Panc1 (cell line): ENCODE measurements around the gene EHHADH. TPM values are rescaled to one million over a fixed set of nuclear protein-coding genes. Genes with fewer than 3 reads are reported as not detected.

ENCODE experiments used
- ATAC-seq: fragments of 200-7000 bp; cut with Tn5 transposase; 2 replicates; pipeline ENCODE4 v1.9.1; 2020; ENCODE audit warnings: mild to moderate bottlenecking, moderate library complexity
- BruUV-seq: library from RNA; stranded (reverse); fragments of 400-500 nt; replicated peaks from 2 replicates; lab custom pipeline; 2021; lab: Mats Ljungman, UMichigan
- CTCF ChIA-PET: fragments of 300-600 bp; sonication (Branson Sonifier 250); formaldehyde crosslinking; loops from one replicate; lab custom pipeline; 2022; ENCODE audit warnings: antibody characterized with exemption; lab: Charles Lee
- POLR2A ChIA-PET: fragments of 300-600 bp; sonication (Branson Sonifier 250); formaldehyde crosslinking; loops from one replicate; lab custom pipeline; 2022; ENCODE audit warnings: antibody characterized with exemption; lab: Charles Lee
- DNase-seq: peaks from one replicate; pipeline ENCODE4 v3.0.0-alpha.2; 2010; ENCODE audit warnings: low read depth, low spot score
- H3K27ac ChIP-seq: 2 replicates; pipeline ENCODE4 v1.5.1; 2011; ENCODE audit warnings: mild to moderate bottlenecking, low read length, inconsistent platforms
- H3K27me3 ChIP-seq: fragments of 200-500 bp; sonication (Bioruptor generic); 2 replicates; pipeline ENCODE4 v1.6.0; 2014; ENCODE audit warnings: low read length, inconsistent platforms; ENCODE audit not compliant: control insufficient read depth, insufficient read depth
- H3K36me3 ChIP-seq: fragments of 200-500 bp; sonication (Bioruptor generic); 2 replicates; pipeline ENCODE4 v1.5.1; 2014; ENCODE audit warnings: inconsistent platforms, mild to moderate bottlenecking, low read length, moderate library complexity; ENCODE audit not compliant: control insufficient read depth, insufficient read depth
- H3K4me1 ChIP-seq: 2 replicates; pipeline ENCODE4 v1.5.1; 2011; ENCODE audit warnings: inconsistent platforms, mild to moderate bottlenecking, low read length, moderate library complexity; ENCODE audit not compliant: control insufficient read depth, insufficient read depth
- H3K4me3 ChIP-seq, 2 experiments: 2 replicates each; pipeline ENCODE4 v1.5.1; 2011 to 2012; ENCODE audit warnings: low read depth in 2 of 2, low read length in 2 of 2, mild to moderate bottlenecking in 2 of 2, inconsistent platforms in 1 of 2, moderate library complexity in 1 of 2
- H3K9me3 ChIP-seq: fragments of 200-500 bp; sonication (Bioruptor generic); 2 replicates; pipeline ENCODE4 v1.5.1; 2014; ENCODE audit warnings: low read depth, mild to moderate bottlenecking, inconsistent platforms, low read length, moderate library complexity; ENCODE audit not compliant: control insufficient read depth, insufficient read depth
- POLR2AphosphoS5 ChIP-seq: IDR thresholded peaks from 2 replicates; pipeline ENCODE4 v1.6.1; 2012; ENCODE audit warnings: mild to moderate bottlenecking, low read depth, low read length, moderate library complexity
- REST ChIP-seq, 2 experiments: IDR thresholded peaks; 2 replicates each; pipeline ENCODE4 v1.6.1; 2011 to 2012; ENCODE audit warnings: low read depth in 2 of 2, control low read depth in 1 of 2, low read length in 1 of 2, mild to moderate bottlenecking in 1 of 2, moderate library complexity in 1 of 2; ENCODE audit not compliant: insufficient read depth in 1 of 2
- SIN3A ChIP-seq: IDR thresholded peaks from 2 replicates; pipeline ENCODE4 v1.6.1; 2012; ENCODE audit warnings: low read depth, mild to moderate bottlenecking, low read length, moderate library complexity, borderline replicate concordance; ENCODE audit not compliant: insufficient read depth
- TCF7L2 ChIP-seq: IDR thresholded peaks from 2 replicates; pipeline ENCODE4 v1.6.1; 2011; ENCODE audit warnings: mild to moderate bottlenecking, low read depth, low read length, inconsistent platforms
- in situ Hi-C: cut with HindIII; loops from 2 replicates; pipeline ENCODE4 v1.10.0; 2016; ENCODE audit warnings: low sequenced_read_pairs, low pct_unique_long_range_greater_than_20kb
- intact Hi-C: fragments of 100-400 bp; cut with micrococcal nuclease; formaldehyde crosslinking; loops from one replicate; pipeline ENCODE4 v1.10.0; 2022; ENCODE audit not compliant: unreplicated experiment
- total RNA-seq: library from RNA; stranded (reverse); gene quantifications from one replicate; pipeline ENCODE4 v1.2.1, GENCODE V29; 2021; ENCODE audit not compliant: unreplicated experiment
- TF ChIP-seq, protein P1 (sequence below): fragments of 450-650 bp; IDR thresholded peaks from 2 replicates; pipeline ENCODE4 v1.5.1; 2017; ENCODE audit warnings: mild to moderate bottlenecking

EHHADH gene
- total RNA-seq, 1 experiment from 2014 or later, result 7.8 TPM

- CTCF ChIA-PET, result no interaction called here
- BruUV-seq, result no TSS peak
- no peak for TF ChIP-seq TCF7L2
- no peak for TF ChIP-seq POLR2AphosphoS5
- TF ChIP-seq SIN3A, result no peak
- TF ChIP-seq REST (IDR thresholded peaks at IDR 0.05; ENCODE audit: insufficient read depth in 1 of 2, low read depth in 2 of 2, low read length in 1 of 2), result no peak
- TF ChIP-seq, protein P1, sequence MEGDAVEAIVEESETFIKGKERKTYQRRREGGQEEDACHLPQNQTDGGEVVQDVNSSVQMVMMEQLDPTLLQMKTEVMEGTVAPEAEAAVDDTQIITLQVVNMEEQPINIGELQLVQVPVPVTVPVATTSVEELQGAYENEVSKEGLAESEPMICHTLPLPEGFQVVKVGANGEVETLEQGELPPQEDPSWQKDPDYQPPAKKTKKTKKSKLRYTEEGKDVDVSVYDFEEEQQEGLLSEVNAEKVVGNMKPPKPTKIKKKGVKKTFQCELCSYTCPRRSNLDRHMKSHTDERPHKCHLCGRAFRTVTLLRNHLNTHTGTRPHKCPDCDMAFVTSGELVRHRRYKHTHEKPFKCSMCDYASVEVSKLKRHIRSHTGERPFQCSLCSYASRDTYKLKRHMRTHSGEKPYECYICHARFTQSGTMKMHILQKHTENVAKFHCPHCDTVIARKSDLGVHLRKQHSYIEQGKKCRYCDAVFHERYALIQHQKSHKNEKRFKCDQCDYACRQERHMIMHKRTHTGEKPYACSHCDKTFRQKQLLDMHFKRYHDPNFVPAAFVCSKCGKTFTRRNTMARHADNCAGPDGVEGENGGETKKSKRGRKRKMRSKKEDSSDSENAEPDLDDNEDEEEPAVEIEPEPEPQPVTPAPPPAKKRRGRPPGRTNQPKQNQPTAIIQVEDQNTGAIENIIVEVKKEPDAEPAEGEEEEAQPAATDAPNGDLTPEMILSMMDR, result no peak
Observed at GRCh38 chr3:185279587-185280138, 25.8 kb upstream of the EHHADH start.

GRCh38 chr3:185276415-185276814 is 22.6 kb upstream of the EHHADH start:
- no peaks in the 10 kb centered on the region for H3K4me1 ChIP-seq
- POLR2A ChIA-PET, result no interaction called here
- BruUV-seq, result no TSS peak
- no peaks in the 10 kb centered on the region for H3K36me3 ChIP-seq
- DNase-seq (no peak), ATAC-seq (no peak)
- H3K9me3 ChIP-seq, result no peaks in the 10 kb centered on the region
- H3K27ac ChIP-seq, result no peak overlapping the region
- CTCF ChIA-PET, result no interaction called here
- peaks cover 13% of the 10 kb centered on the region for H3K27me3 ChIP-seq
- intact Hi-C loops (no loop called here), in situ Hi-C loops (no loop called here)
- no peak overlapping the region for H3K4me3 ChIP-seq
- TF ChIP-seq TCF7L2, result no peak
- no peak for TF ChIP-seq REST (IDR thresholded peaks at IDR 0.05; ENCODE audit: insufficient read depth in 1 of 2, low read depth in 2 of 2, low read length in 1 of 2)
- no peak for TF ChIP-seq SIN3A
- no peak for TF ChIP-seq POLR2AphosphoS5
- TF ChIP-seq, protein P1, result no peak

More at GRCh38 chr3:185279587-185280138, 25.8 kb upstream of the EHHADH start:
- H3K9me3 ChIP-seq, result no peaks in the 10 kb centered on the region
- no peaks in the 10 kb centered on the region for H3K36me3 ChIP-seq
- POLR2A ChIA-PET, result no interaction called here
- H3K4me1 ChIP-seq, result 0 out of 2 replicates have a peak, but pooled peaks cover 7% of the 10 kb centered on the region
- no peak for ATAC-seq
- H3K4me3 ChIP-seq, result no peak overlapping the region
- intact Hi-C loops, result no loop called here
- no peak for DNase-seq
- H3K27ac ChIP-seq, result no peak overlapping the region
- peaks cover 2% of the 10 kb centered on the region; the same call in 1 of the 2 replicates for H3K27me3 ChIP-seq
- in situ Hi-C loops, result no loop called here
